Measurements from ENCODE around the gene CASP12. TPM values are rescaled to one million over a fixed set of nuclear protein-coding genes. Genes with fewer than 3 reads are reported as not detected.
A peak's percentile ranks its signal among the peaks of the same experiment; 100 is the strongest.

The CASP12 gene
- total RNA-seq, 2 experiments from 2014 or later, result not detected

- intact Hi-C loops (cut with micrococcal nuclease), result no loop called here
- peaks cover 19% of the 10 kb centered on the region for H3K4me1 Mint-ChIP-seq (ENCODE audit: low read depth)
- DNase-seq (peak; percentile 17), ATAC-seq (peak; percentile 92)
- TF ChIP-seq CTCF (IDR thresholded peaks at IDR 0.05), result no peak
- H3K36me3 Mint-ChIP-seq (ENCODE audit: low read depth), result peaks cover 10% of the 10 kb centered on the region
- CTCF ChIA-PET, result interaction anchor here (1.2 kb wide), 1 partner anchor 12 kb away, joined by 4 read pairs; no protein-coding TSS in a partner anchor
- H3K27ac Mint-ChIP-seq, result peak overlapping the region; percentile 36
- POLR2A ChIA-PET, result interaction anchor here (0.7 to 1.6 kb wide), 3 partner anchors 9 to 31 kb away, joined by 3 to 5 read pairs (median 3); partner anchors contain the start of gene CASP12
- H3K9me3 Mint-ChIP-seq, result no peaks in the 10 kb centered on the region
- no peaks in the 10 kb centered on the region for H3K27me3 Mint-ChIP-seq
- H3K4me3 Mint-ChIP-seq, result no peak overlapping the region
These were observed 9.4 kb upstream of the CASP12 start for GRCh38 chr11:104907521-104908185.

GRCh38 chr11:104905271-104905670 lies 7.0 kb upstream of the CASP12 start:
- no peaks in the 10 kb centered on the region for H3K9me3 Mint-ChIP-seq
- no peaks in the 10 kb centered on the region for H3K27me3 Mint-ChIP-seq
- peaks cover 10% of the 10 kb centered on the region for H3K36me3 Mint-ChIP-seq (ENCODE audit: low read depth)
- intact Hi-C loops (cut with micrococcal nuclease), result no loop called here
- no peak for DNase-seq
- CTCF ChIA-PET, result no interaction called here
- peaks cover 22% of the 10 kb centered on the region for H3K4me1 Mint-ChIP-seq (ENCODE audit: low read depth)
- POLR2A ChIA-PET, result no interaction called here
- H3K4me3 Mint-ChIP-seq, result no peak overlapping the region
- no peak overlapping the region for H3K27ac Mint-ChIP-seq
- no peak for ATAC-seq
- no peak for TF ChIP-seq CTCF (IDR thresholded peaks at IDR 0.05)

- no peak for TF ChIP-seq CTCF (IDR thresholded peaks at IDR 0.05)
- H3K9me3 Mint-ChIP-seq, result peaks cover 1% of the 10 kb centered on the region
- intact Hi-C loops (cut with micrococcal nuclease), result no loop called here
- ATAC-seq (no peak), DNase-seq (no peak)
- POLR2A ChIA-PET, result interaction anchor here (1.9 kb wide), 1 partner anchor 9 kb away, joined by 3 read pairs; no protein-coding TSS in a partner anchor
- no peak overlapping the region for H3K4me3 Mint-ChIP-seq
- no peaks in the 10 kb centered on the region for H3K27me3 Mint-ChIP-seq
- H3K36me3 Mint-ChIP-seq (ENCODE audit: low read depth), result no peaks in the 10 kb centered on the region
- no peak overlapping the region for H3K27ac Mint-ChIP-seq
- H3K4me1 Mint-ChIP-seq (ENCODE audit: low read depth), result peaks cover 30% of the 10 kb centered on the region
- CTCF ChIA-PET, result interaction anchor here (1.2 to 1.4 kb wide), 2 partner anchors 13 to 23 kb away, joined by 3 to 5 read pairs; no protein-coding TSS in a partner anchor
These were observed 966 bp upstream of the CASP12 start for GRCh38 chr11:104899226-104899625.

GRCh38 chr11:104898685-104899013 lies 389 bp upstream of the CASP12 start:
- CTCF ChIA-PET, result interaction anchor here (1.2 to 2.1 kb wide), 3 partner anchors 13 to 48 kb away, joined by 3 to 5 read pairs (median 5); no protein-coding TSS in a partner anchor
- no peak for DNase-seq
- no peak for TF ChIP-seq CTCF (IDR thresholded peaks at IDR 0.05)
- Mint-ChIP-seq H3K27ac (peak overlapping the region; percentile 86), H3K36me3 (ENCODE audit: low read depth) (no peaks in the 10 kb centered on the region), H3K4me1 (ENCODE audit: low read depth) (peaks cover 30% of the 10 kb centered on the region), H3K27me3 (no peaks in the 10 kb centered on the region), H3K4me3 (peak overlapping the region; percentile 66), H3K9me3 (peaks cover 1% of the 10 kb centered on the region)
- intact Hi-C loops (cut with micrococcal nuclease), result no loop called here
- ATAC-seq, result no peak
- POLR2A ChIA-PET, result interaction anchor here (1.9 kb wide), 1 partner anchor 10 kb away, joined by 3 read pairs; no protein-coding TSS in a partner anchor

- peaks cover 1% of the 10 kb centered on the region for H3K9me3 Mint-ChIP-seq
- no peaks in the 10 kb centered on the region for H3K36me3 Mint-ChIP-seq (ENCODE audit: low read depth)
- no peak for TF ChIP-seq CTCF (IDR thresholded peaks at IDR 0.05)
- CTCF ChIA-PET, result interaction anchor here (1.0 to 1.3 kb wide), 2 partner anchors 12 to 51 kb away, joined by 3 to 4 read pairs; no protein-coding TSS in a partner anchor
- H3K27ac Mint-ChIP-seq, result no peak overlapping the region
- no peak for ATAC-seq
- H3K27me3 Mint-ChIP-seq, result no peaks in the 10 kb centered on the region
- H3K4me3 Mint-ChIP-seq, result no peak overlapping the region
- H3K4me1 Mint-ChIP-seq (ENCODE audit: low read depth), result peaks cover 19% of the 10 kb centered on the region
- no peak for DNase-seq
- intact Hi-C loops (cut with micrococcal nuclease), result no loop called here
- POLR2A ChIA-PET, result no interaction called here
These were observed 2.6 kb downstream of the CASP12 start for GRCh38 chr11:104895634-104896033.
